ENCODE results near the gene MSN. TPM values are rescaled to one million over a fixed set of nuclear protein-coding genes. Genes with fewer than 3 reads are reported as not detected.

Gene MSN
- polyA plus RNA-seq, 1 donor (not counting 4 experiments of a cell fraction or from before 2014, with no cell fraction given) = 421 TPM

DNA sequence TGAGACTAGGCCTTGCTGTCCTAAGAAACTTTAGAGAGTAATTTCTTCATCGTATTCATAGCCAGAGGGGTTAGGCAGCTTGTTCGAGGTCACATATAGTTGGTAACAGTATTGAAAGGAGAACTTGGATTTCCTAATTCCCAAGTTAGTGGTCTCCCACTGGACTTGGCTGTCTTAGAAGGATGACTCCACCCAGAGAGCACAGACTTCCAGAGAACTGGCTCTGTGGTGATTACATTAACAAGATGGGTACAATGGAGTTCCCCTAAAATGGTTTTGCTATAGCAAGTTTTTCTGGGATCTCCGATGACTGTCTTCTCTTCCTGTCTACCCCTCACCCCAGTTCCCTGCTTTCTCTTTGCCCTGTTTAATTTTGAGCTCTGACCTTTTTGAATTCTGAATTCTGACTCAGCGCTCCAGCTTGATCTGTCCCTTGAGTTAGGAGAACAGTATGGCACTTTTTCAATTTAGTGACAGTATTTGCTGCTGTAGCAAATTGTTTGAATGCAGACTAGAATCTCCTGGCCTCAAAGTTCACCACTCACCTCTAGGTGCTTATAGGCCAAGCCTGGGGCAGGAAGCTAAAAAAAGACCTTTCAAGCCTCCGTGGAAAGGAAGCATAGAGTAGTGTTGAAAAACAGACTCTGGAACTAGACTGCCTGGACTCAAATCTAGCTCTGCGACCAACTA, 6.9 kb downstream of the MSN start:
- H4K20me1 ChIP-seq (ENCODE audit: control insufficient read depth, extremely low read depth, insufficient read depth, low read length) = no peaks in the 10 kb centered on the region
- H3K4me2 ChIP-seq (ENCODE audit: control insufficient read depth, extremely low read depth, insufficient read depth, low read depth, low read length) = peak overlapping the region; percentile 61
- FAIRE-seq (no peak), DNase-seq (ENCODE audit: low read depth, low spot score) (no peak)
- dilution Hi-C loops (cut with MboI; ENCODE audit: extremely low pct_ligation_motif_present, low sequenced_read_pairs) = no loop called here
- TF ChIP-seq, protein P1, sequence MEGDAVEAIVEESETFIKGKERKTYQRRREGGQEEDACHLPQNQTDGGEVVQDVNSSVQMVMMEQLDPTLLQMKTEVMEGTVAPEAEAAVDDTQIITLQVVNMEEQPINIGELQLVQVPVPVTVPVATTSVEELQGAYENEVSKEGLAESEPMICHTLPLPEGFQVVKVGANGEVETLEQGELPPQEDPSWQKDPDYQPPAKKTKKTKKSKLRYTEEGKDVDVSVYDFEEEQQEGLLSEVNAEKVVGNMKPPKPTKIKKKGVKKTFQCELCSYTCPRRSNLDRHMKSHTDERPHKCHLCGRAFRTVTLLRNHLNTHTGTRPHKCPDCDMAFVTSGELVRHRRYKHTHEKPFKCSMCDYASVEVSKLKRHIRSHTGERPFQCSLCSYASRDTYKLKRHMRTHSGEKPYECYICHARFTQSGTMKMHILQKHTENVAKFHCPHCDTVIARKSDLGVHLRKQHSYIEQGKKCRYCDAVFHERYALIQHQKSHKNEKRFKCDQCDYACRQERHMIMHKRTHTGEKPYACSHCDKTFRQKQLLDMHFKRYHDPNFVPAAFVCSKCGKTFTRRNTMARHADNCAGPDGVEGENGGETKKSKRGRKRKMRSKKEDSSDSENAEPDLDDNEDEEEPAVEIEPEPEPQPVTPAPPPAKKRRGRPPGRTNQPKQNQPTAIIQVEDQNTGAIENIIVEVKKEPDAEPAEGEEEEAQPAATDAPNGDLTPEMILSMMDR (optimal IDR thresholded peaks at IDR 0.05 in 1 of 3, IDR thresholded peaks at IDR 0.05 in 1 of 3, conservative IDR thresholded peaks at IDR 0.05 in 1 of 3; ENCODE audit: extremely low read depth in 1 of 3, insufficient read depth in 2 of 3, low read length in 3 of 3) = no peak
- no peaks in the 10 kb centered on the region for H3K9me3 ChIP-seq (ENCODE audit: control insufficient read depth, low read depth, low read length)
- H3K79me2 ChIP-seq (ENCODE audit: control insufficient read depth, insufficient read depth, low read length) = peaks cover 83% of the 10 kb centered on the region
- H3K4me3 ChIP-seq (ENCODE audit: control insufficient read depth in 2 of 3, extremely low read depth in 1 of 3, insufficient read depth in 2 of 3, low read depth in 1 of 3, low read length in 3 of 3) = no peak overlapping the region
- peaks cover 0 to 6% of the 10 kb centered on the region in 2 experiments for H3K36me3 ChIP-seq (ENCODE audit: control insufficient read depth in 2 of 2, extremely low read depth in 1 of 2, insufficient read depth in 2 of 2, low read length in 2 of 2)
- no peak overlapping the region for H3K9ac ChIP-seq (ENCODE audit: control insufficient read depth, extremely low read depth, insufficient read depth, low read length)
- H3K9me1 ChIP-seq (ENCODE audit: control insufficient read depth, extremely low read depth, insufficient read depth, low read length) = no peaks in the 10 kb centered on the region
- no peaks in the 10 kb centered on the region for H3K27me3 ChIP-seq (ENCODE audit: control insufficient read depth, extremely low read depth, insufficient read depth, low read length)
- H2AFZ ChIP-seq (ENCODE audit: control insufficient read depth, low read length) = no peak overlapping the region
- H3K4me1 ChIP-seq (ENCODE audit: control insufficient read depth, extremely low read depth, insufficient read depth, low read length) = peaks cover 45% of the 10 kb centered on the region
- peak overlapping the region; percentile 29 for H3K27ac ChIP-seq (ENCODE audit: control insufficient read depth, insufficient read depth, low read length)

DNA sequence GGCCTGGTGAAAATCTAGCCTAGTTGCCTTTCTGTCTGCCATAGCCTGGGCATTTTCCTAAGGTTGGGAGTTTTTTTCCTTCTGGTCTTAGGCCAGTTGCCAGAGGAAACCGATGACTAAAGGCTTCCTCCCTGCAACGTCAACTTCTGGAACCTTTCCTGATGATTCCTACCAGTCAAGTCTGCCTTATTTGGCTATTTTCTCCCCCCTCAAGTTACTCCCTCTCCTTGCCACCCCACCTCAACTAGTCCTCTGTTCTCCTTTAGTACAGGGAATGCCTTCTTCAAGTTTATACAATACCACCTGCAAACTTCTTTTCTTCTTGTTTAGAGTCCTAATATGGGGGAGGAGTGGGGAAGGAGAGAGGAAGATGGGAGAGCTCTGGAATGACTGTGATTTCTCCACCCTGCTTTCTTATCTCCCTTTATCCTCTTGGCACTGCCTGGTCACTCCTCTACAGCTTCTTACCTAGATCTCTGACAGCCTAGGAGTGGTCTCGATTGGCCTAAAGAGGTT, 10.6 kb downstream of the MSN start:
- no peak overlapping the region for H2AFZ ChIP-seq (ENCODE audit: control insufficient read depth, low read length)
- TF ChIP-seq, protein P1 (optimal IDR thresholded peaks at IDR 0.05 in 1 of 3, IDR thresholded peaks at IDR 0.05 in 1 of 3, conservative IDR thresholded peaks at IDR 0.05 in 1 of 3; ENCODE audit: extremely low read depth in 1 of 3, insufficient read depth in 2 of 3, low read length in 3 of 3) = no peak
- no peaks in the 10 kb centered on the region for H3K9me1 ChIP-seq (ENCODE audit: control insufficient read depth, extremely low read depth, insufficient read depth, low read length)
- H3K4me2 ChIP-seq (ENCODE audit: control insufficient read depth, extremely low read depth, insufficient read depth, low read depth, low read length) = peak overlapping the region; percentile 55
- H3K79me2 ChIP-seq (ENCODE audit: control insufficient read depth, insufficient read depth, low read length) = peaks cover 85% of the 10 kb centered on the region
- dilution Hi-C loops (cut with MboI; ENCODE audit: extremely low pct_ligation_motif_present, low sequenced_read_pairs) = no loop called here
- FAIRE-seq (peak; percentile 71), DNase-seq (ENCODE audit: low read depth, low spot score) (no peak)
- H3K27me3 ChIP-seq (ENCODE audit: control insufficient read depth, extremely low read depth, insufficient read depth, low read length) = no peaks in the 10 kb centered on the region
- peaks cover 36% of the 10 kb centered on the region for H3K4me1 ChIP-seq (ENCODE audit: control insufficient read depth, extremely low read depth, insufficient read depth, low read length)
- peak overlapping the region; percentile 16 for H3K9ac ChIP-seq (ENCODE audit: control insufficient read depth, extremely low read depth, insufficient read depth, low read length)
- no peaks in the 10 kb centered on the region for H3K36me3 ChIP-seq (ENCODE audit: control insufficient read depth in 2 of 2, extremely low read depth in 1 of 2, insufficient read depth in 2 of 2, low read length in 2 of 2)
- H3K9me3 ChIP-seq (ENCODE audit: control insufficient read depth, low read depth, low read length) = no peaks in the 10 kb centered on the region
- H3K4me3 ChIP-seq (ENCODE audit: control insufficient read depth in 2 of 3, extremely low read depth in 1 of 3, insufficient read depth in 2 of 3, low read depth in 1 of 3, low read length in 3 of 3) = peak overlapping the region in 1 of 3 experiments; percentile 4
- peak overlapping the region; percentile 52 for H3K27ac ChIP-seq (ENCODE audit: control insufficient read depth, insufficient read depth, low read length)
- no peaks in the 10 kb centered on the region for H4K20me1 ChIP-seq (ENCODE audit: control insufficient read depth, extremely low read depth, insufficient read depth, low read length)

Data from keratinocyte (primary cell).